ENCODE measurements around the gene FUT1. TPM values are rescaled to one million over a fixed set of nuclear protein-coding genes. Genes with fewer than 3 reads are reported as not detected.

FUT1 gene
- total and polyA plus RNA-seq, 2 donors (not counting 3 experiments of a cell fraction or from before 2014, with no cell fraction given), result 1.9 to 4.8 TPM

DNA sequence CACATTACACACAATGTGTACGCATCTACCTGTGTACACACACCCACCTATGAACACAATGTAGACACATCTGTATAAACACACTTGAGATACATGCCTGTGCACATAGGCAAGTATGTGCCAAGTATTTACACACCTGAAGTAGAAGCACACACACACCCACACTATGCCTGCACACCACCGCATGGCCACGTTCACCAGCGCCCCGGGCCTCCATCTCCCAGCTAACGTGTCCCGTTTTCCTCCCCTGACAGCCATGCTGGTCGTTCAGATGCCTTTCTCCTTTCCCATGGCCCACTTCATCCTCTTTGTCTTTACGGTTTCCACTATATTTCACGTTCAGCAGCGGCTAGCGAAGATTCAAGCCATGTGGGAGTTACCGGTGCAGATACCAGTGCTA, 49.7 kb downstream of the FUT1 start:
- intact Hi-C loops (cut with micrococcal nuclease), result no loop called here
- DNase-seq (ENCODE audit: low read depth, low spot score) (no peak), FAIRE-seq (no peak)
- no peak overlapping the region for H3K27ac ChIP-seq (ENCODE audit: insufficient read depth, low read depth, low read length)
- ChIA-PET POLR2A (no interaction called here), CTCF (interaction anchor here (1.0 kb wide), 1 partner anchor 9 kb away, joined by 3 read pairs; no protein-coding TSS in a partner anchor)
- H3K9me1 ChIP-seq (replicated peaks; ENCODE audit: control insufficient read depth, extremely low read depth, insufficient read depth, low read length), result no peaks in the 10 kb centered on the region
- no peak overlapping the region for H3K4me3 ChIP-seq (replicated peaks in 1 of 3; ENCODE audit: insufficient read depth in 1 of 3, low read depth in 1 of 3, low read length in 3 of 3)
- no peaks in the 10 kb centered on the region for H3K27me3 ChIP-seq (ENCODE audit: control insufficient read depth in 2 of 2, insufficient read depth in 2 of 2, low read length in 2 of 2)
- no peaks in the 10 kb centered on the region for H4K20me1 ChIP-seq (replicated peaks; ENCODE audit: control insufficient read depth, extremely low read depth, insufficient read depth, low read length)
- H3K36me3 ChIP-seq (ENCODE audit: control insufficient read depth in 2 of 2, extremely low read depth in 1 of 2, insufficient read depth in 2 of 2, low read length in 2 of 2), result no peaks in the 10 kb centered on the region
- no peaks in the 10 kb centered on the region for H3K9me3 ChIP-seq (replicated peaks; ENCODE audit: control insufficient read depth, insufficient read depth, low read length)
- no peak overlapping the region for H3K4me2 ChIP-seq (ENCODE audit: insufficient read depth, low read length)
- no TSS peak for BruUV-seq (replicated peaks)
- dilution Hi-C loops (cut with MboI; ENCODE audit: extremely low pct_ligation_motif_present, low sequenced_read_pairs), result no loop called here
- no peaks in the 10 kb centered on the region for H3K79me2 ChIP-seq (ENCODE audit: control insufficient read depth, insufficient read depth, low read length)
- no peak overlapping the region for H3K9ac ChIP-seq (replicated peaks; ENCODE audit: extremely low read depth, insufficient read depth, low read length)
- peaks cover 5% of the 10 kb centered on the region for H3K4me1 ChIP-seq (ENCODE audit: control insufficient read depth, extremely low read depth, insufficient read depth, low read length)
- H2AFZ ChIP-seq (ENCODE audit: low read depth, low read length), result no peak overlapping the region
- TF ChIP-seq, protein P1, sequence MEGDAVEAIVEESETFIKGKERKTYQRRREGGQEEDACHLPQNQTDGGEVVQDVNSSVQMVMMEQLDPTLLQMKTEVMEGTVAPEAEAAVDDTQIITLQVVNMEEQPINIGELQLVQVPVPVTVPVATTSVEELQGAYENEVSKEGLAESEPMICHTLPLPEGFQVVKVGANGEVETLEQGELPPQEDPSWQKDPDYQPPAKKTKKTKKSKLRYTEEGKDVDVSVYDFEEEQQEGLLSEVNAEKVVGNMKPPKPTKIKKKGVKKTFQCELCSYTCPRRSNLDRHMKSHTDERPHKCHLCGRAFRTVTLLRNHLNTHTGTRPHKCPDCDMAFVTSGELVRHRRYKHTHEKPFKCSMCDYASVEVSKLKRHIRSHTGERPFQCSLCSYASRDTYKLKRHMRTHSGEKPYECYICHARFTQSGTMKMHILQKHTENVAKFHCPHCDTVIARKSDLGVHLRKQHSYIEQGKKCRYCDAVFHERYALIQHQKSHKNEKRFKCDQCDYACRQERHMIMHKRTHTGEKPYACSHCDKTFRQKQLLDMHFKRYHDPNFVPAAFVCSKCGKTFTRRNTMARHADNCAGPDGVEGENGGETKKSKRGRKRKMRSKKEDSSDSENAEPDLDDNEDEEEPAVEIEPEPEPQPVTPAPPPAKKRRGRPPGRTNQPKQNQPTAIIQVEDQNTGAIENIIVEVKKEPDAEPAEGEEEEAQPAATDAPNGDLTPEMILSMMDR (IDR thresholded peaks at IDR 0.05; ENCODE audit: extremely low read depth in 1 of 2, insufficient read depth in 1 of 2, low read depth in 1 of 2, low read length in 2 of 2), result no peak
- TF ChIP-seq, protein P2, sequence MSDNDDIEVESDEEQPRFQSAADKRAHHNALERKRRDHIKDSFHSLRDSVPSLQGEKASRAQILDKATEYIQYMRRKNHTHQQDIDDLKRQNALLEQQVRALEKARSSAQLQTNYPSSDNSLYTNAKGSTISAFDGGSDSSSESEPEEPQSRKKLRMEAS (IDR thresholded peaks at IDR 0.05; ENCODE audit: insufficient read depth, insufficient read length), result no peak
- no peak for TF ChIP-seq JUN (IDR thresholded peaks at IDR 0.05; ENCODE audit: borderline replicate concordance, insufficient read depth, insufficient read length, low read depth)

GRCh38 chr19:48698046-48698445, 54.4 kb downstream of the FUT1 start:
- Histone ChIP-seq H3K27me3 (ENCODE audit: control insufficient read depth in 2 of 2, insufficient read depth in 2 of 2, low read length in 2 of 2) (no peaks in the 10 kb centered on the region), H3K27ac (ENCODE audit: insufficient read depth, low read depth, low read length) (no peak overlapping the region), H3K4me3 (replicated peaks in 1 of 3; ENCODE audit: insufficient read depth in 1 of 3, low read depth in 1 of 3, low read length in 3 of 3) (no peak overlapping the region), H3K9ac (replicated peaks; ENCODE audit: extremely low read depth, insufficient read depth, low read length) (no peak overlapping the region), H3K9me1 (replicated peaks; ENCODE audit: control insufficient read depth, extremely low read depth, insufficient read depth, low read length) (no peaks in the 10 kb centered on the region), H2AFZ (ENCODE audit: low read depth, low read length) (peak overlapping the region; percentile 67), H3K4me1 (ENCODE audit: control insufficient read depth, extremely low read depth, insufficient read depth, low read length) (peaks cover 16% of the 10 kb centered on the region), H3K79me2 (ENCODE audit: control insufficient read depth, insufficient read depth, low read length) (no peaks in the 10 kb centered on the region), H3K36me3 (ENCODE audit: control insufficient read depth in 2 of 2, extremely low read depth in 1 of 2, insufficient read depth in 2 of 2, low read length in 2 of 2) (no peaks in the 10 kb centered on the region), H4K20me1 (replicated peaks; ENCODE audit: control insufficient read depth, extremely low read depth, insufficient read depth, low read length) (no peaks in the 10 kb centered on the region), H3K4me2 (ENCODE audit: insufficient read depth, low read length) (no peak overlapping the region), H3K9me3 (replicated peaks; ENCODE audit: control insufficient read depth, insufficient read depth, low read length) (no peaks in the 10 kb centered on the region)
- BruUV-seq (replicated peaks), result no TSS peak
- CTCF ChIA-PET, result interaction anchor here (0.8 to 1.4 kb wide), 6 partner anchors 15 to 273 kb away, joined by 3 to 8 read pairs (median 4); no protein-coding TSS in a partner anchor
- peak; percentile 45 for TF ChIP-seq GATA2 (IDR thresholded peaks at IDR 0.05; ENCODE audit: insufficient read depth, insufficient read length, low read depth, low read length)
- TF ChIP-seq POLR2AphosphoS5 (IDR thresholded peaks at IDR 0.05; ENCODE audit: insufficient read depth, low read depth, low read length), result peak; percentile 59
- TF ChIP-seq POLR2A (IDR thresholded peaks at IDR 0.05; ENCODE audit: low read depth, low read length), result no peak
- TF ChIP-seq EZH2 (IDR thresholded peaks at IDR 0.05; ENCODE audit: borderline replicate concordance, low read depth, low read length, severe bottlenecking), result no peak
- FAIRE-seq, result peak; percentile 91
- dilution Hi-C loops (cut with MboI; ENCODE audit: extremely low pct_ligation_motif_present, low sequenced_read_pairs) (no loop called here), intact Hi-C loops (cut with micrococcal nuclease) (loop anchor here (1.0 kb wide), 1 partner anchor 49 kb away; no protein-coding TSS in a partner anchor)
- peak; percentile 60 for DNase-seq (ENCODE audit: low read depth, low spot score)
- POLR2A ChIA-PET, result interaction anchor here (0.6 to 1.0 kb wide), 4 partner anchors 27 to 153 kb away, joined by 3 to 10 read pairs (median 4); partner anchors contain the start of genes RPL18 and SPHK2
